GM18511 (cell line): ENCODE results near the gene TMEM244.
"Not testable (repeated sequence)": the region's sequence is repeated elsewhere in the genome, so short reads cannot be mapped to it uniquely, and the experiment has no call there.

Experiments used
- ATAC-seq: cut with Tn5 transposase; IDR thresholded peaks from one replicate; pipeline ENCODE4 v1.9.1; 2021; ENCODE audit warnings: mild to moderate bottlenecking, moderate library complexity; ENCODE audit not compliant: unreplicated experiment

TMEM244 gene

GRCh38 chr6:129867403-129867802 lies 6.3 kb upstream of the TMEM244 start:
- ATAC-seq = no peak

DNA sequence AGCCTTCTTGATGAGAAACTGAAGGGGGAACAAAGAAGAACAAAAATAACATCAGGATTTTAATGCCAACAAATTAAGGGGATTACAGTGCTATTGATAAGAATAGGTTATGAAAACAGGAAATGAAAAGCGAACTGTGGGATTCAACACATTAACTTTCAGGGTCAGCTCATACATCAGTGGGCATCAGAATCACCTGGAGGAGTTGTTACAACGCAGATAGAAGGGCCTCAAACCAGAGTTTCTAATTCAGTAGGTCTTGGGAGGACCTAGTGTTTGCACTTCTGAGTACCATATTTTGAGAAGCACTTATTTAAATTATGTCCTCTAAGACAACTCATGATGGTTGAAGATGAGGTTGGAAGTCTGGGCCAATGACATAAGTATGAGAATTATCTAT lies 5.6 kb upstream of the TMEM244 start:
- no peak for ATAC-seq

GRCh38 chr6:129866256-129866655 lies 5.1 kb upstream of the TMEM244 start:
- no peak for ATAC-seq

DNA sequence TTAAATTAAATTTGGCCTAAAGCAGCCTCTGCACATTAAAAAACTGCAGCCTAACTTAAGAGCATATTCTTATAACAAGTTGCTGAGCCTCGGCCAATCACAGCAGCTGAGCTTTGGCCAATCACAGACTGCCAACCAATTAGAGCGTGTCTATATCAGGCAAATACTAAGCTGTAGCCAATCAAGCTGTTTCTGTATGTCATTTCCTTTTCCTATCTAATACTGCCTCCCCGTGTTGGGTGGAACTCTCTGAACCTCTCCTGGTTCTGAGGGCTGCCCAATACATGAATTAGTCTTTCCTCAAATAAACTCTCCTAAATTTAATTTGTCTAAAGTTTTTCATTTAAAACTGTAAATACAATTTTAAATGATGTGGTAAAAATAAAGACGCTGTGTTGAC lies 3.9 kb upstream of the TMEM244 start:
- ATAC-seq = no peak

DNA sequence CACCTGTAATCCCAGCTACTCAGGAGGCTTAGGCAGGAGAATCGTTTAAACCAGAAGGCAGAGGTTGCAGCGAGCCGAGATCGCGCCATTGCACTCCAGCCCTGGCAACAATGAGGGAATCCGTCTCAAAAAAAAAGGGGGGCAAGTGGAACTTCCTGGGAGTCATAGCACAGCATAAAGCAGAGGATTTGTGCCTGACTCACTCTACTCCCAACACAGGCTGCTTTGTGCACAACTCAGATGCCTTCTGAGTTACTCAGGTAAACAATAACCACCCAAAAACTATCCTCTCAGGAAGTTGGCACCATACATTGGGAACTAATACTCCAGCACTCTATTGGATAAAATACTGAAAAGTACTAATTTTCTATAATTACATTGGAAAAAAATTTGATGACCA lies 2.5 kb upstream of the TMEM244 start:
- ATAC-seq = no peak

GRCh38 chr6:129859524-129859923 lies 1.6 kb downstream of the TMEM244 start:
- ATAC-seq = no peak

GRCh38 chr6:129857838-129858237 lies 3.3 kb downstream of the TMEM244 start:
- no peak for ATAC-seq

GRCh38 chr6:129853996-129854711 lies 7.0 kb downstream of the TMEM244 start:
- no peak for ATAC-seq

- no peak for ATAC-seq
Observed at GRCh38 chr6:129852257-129852858, 8.8 kb downstream of the TMEM244 start.

- ATAC-seq = no peak
Observed at GRCh38 chr6:129849456-129849855, 11.7 kb downstream of the TMEM244 start.

GRCh38 chr6:129846761-129847160 lies 14.4 kb downstream of the TMEM244 start:
- no peak for ATAC-seq

GRCh38 chr6:129845696-129846095 lies 15.4 kb downstream of the TMEM244 start:
- ATAC-seq = no peak

GRCh38 chr6:129844118-129844891 lies 16.8 kb downstream of the TMEM244 start:
- no peak for ATAC-seq

GRCh38 chr6:129843573-129843972 lies 17.5 kb downstream of the TMEM244 start:
- no peak for ATAC-seq

GRCh38 chr6:129842881-129843409 lies 18.2 kb downstream of the TMEM244 start:
- no peak for ATAC-seq

DNA sequence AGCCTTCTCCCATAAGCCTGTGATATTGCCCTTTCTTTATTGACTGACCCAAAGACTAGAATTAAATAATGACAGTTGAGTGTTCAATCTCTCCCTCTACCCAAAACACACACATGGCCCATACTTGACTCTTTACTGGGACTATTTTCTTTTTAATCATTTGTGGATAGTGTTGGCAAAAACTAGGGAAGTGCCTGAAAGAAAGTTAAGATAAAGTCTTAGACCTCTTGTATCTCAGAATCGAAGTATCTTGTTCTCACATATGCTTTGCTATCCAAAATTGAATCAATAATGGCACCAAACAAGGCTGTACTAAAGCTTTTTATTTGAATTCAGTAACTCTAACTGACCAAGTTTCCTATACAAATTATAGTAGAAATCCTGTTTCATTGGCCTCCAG lies 19.0 kb downstream of the TMEM244 start:
- no peak for ATAC-seq

- ATAC-seq = not testable (repeated sequence)
Observed at GRCh38 chr6:129839562-129839961, 21.6 kb downstream of the TMEM244 start.

DNA sequence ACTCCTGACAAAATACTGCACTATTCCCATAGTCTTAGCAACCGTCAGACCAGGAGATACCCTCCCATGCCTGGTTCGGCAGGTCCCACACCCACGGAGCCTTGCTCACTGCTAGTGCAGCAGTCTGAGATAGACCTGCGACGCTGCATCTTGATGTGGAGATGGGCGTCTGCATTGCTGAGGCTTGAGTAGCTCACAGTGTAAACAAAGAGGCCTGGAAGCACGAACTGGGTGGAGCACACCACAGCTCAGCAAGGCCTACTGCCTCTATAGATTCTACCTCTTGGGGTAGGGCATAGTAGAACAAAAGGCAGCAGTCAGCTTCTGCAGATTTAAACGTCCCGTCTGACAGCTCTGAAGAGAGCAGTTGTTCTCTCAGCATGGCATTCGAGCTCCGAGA lies 25.4 kb downstream of the TMEM244 start:
- ATAC-seq = no peak

GRCh38 chr6:129832299-129832698 lies 28.8 kb downstream of the TMEM244 start:
- ATAC-seq = no peak

GRCh38 chr6:129828229-129828628 lies 32.9 kb downstream of the TMEM244 start:
- no peak for ATAC-seq

DNA sequence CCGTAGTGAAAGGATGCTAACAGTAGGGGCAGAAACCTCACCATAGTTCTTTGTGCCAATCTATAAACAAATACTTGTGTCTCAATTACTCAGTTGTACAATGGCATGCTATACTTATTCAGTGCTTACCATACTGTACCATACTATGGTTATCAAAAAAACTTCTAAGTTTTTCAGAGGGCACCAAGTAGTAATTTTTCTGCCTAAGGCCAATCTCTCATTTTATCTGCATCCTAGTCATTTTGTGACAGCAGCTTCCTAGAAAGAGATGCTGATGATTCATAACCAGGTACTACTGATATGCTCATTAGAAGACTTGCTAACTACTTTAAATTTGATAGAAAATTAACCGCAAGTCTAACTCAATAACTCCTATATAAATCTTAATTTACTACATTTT lies 42.9 kb downstream of the TMEM244 start:
- no peak for ATAC-seq

DNA sequence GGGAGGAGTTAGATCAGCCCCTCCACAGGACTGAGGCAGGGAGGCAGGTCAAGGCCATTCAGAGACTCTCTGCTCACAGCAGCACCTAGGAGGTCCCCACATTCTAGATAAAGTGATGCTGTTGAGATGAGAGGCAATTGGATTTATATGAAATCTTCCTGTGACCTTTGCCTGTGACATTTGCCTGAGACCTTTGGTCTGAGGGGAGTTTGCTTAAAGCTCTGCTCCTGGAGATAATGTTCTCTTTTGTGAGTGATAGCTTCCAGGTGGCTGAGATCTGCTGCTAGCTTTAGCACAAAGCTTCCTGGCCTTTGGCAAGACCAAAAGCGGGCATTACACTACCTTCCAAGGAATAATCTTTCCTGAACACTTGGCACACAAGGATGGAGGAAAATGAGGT lies 43.3 kb downstream of the TMEM244 start:
- no peak for ATAC-seq
